ENCODE data around the gene THBS2.

Gene THBS2

DNA sequence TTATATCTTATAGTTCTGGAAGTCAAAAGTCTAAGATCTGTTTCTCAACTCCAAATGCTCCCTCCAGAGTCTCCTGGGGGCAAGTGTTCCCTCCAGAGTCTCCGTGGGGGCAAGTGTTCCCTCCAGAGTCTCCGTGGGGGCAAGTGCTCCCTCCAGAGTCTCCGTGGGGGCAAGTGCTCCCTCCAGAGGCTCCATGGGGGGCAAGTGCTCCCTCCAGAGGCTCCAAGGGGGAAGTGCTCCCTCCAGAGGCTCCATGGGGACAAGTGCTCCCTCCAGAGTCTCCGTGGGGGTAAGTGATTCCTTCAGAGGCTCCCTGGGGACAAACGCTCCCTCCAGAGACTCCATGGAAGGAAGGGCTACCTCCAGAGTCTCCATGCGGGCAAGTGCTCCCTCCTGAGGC lies 34.0 kb upstream of the THBS2 start:
- Histone ChIP-seq H3K4me1 (ENCODE audit: insufficient read depth, poor library complexity, severe bottlenecking) (peaks cover 26% of the 10 kb centered on the region), H3K4me3 (ENCODE audit: severe bottlenecking) (no peak overlapping the region), H3K27me3 (ENCODE audit: insufficient read depth, poor library complexity, severe bottlenecking) (no peaks in the 10 kb centered on the region), H3K27ac (ENCODE audit: poor library complexity, severe bottlenecking) (no peak overlapping the region), H3K9me3 (ENCODE audit: severe bottlenecking) (no peaks in the 10 kb centered on the region), H3K36me3 (ENCODE audit: low read depth) (no peaks in the 10 kb centered on the region)
- TF ChIP-seq, protein P1, sequence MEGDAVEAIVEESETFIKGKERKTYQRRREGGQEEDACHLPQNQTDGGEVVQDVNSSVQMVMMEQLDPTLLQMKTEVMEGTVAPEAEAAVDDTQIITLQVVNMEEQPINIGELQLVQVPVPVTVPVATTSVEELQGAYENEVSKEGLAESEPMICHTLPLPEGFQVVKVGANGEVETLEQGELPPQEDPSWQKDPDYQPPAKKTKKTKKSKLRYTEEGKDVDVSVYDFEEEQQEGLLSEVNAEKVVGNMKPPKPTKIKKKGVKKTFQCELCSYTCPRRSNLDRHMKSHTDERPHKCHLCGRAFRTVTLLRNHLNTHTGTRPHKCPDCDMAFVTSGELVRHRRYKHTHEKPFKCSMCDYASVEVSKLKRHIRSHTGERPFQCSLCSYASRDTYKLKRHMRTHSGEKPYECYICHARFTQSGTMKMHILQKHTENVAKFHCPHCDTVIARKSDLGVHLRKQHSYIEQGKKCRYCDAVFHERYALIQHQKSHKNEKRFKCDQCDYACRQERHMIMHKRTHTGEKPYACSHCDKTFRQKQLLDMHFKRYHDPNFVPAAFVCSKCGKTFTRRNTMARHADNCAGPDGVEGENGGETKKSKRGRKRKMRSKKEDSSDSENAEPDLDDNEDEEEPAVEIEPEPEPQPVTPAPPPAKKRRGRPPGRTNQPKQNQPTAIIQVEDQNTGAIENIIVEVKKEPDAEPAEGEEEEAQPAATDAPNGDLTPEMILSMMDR (IDR thresholded peaks at IDR 0.05; ENCODE audit: poor library complexity, severe bottlenecking), result no peak
- ATAC-seq (ENCODE audit: low read depth), result no peak
- DNase-seq (ENCODE audit: low spot score), result no peak

DNA sequence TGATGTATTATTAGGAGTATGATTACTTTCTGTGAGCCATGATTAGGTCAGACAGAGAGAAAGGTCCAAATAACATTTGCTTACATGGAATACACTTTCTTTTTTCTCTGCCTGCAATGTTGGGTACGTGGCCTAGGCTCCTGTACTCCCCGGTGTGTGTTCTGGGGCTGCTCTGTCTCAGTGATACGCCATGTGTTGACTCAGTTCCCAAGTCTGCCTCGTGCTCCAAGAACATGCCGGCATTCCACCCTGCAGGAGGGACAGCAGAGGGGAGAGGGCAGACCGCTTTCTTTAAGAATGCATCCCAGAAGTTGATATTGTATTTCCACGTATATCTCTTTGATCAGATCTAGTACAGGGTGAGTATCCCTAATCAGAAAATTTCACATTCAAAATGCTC lies 33.3 kb upstream of the THBS2 start:
- ATAC-seq (ENCODE audit: low read depth) (no peak), DNase-seq (ENCODE audit: low spot score) (no peak)
- Histone ChIP-seq H3K4me1 (ENCODE audit: insufficient read depth, poor library complexity, severe bottlenecking) (peaks cover 19% of the 10 kb centered on the region), H3K36me3 (ENCODE audit: low read depth) (no peaks in the 10 kb centered on the region), H3K4me3 (ENCODE audit: severe bottlenecking) (no peak overlapping the region), H3K27ac (ENCODE audit: poor library complexity, severe bottlenecking) (no peak overlapping the region), H3K27me3 (ENCODE audit: insufficient read depth, poor library complexity, severe bottlenecking) (no peaks in the 10 kb centered on the region), H3K9me3 (ENCODE audit: severe bottlenecking) (no peaks in the 10 kb centered on the region)
- TF ChIP-seq, protein P1 (IDR thresholded peaks at IDR 0.05; ENCODE audit: poor library complexity, severe bottlenecking), result no peak

DNA sequence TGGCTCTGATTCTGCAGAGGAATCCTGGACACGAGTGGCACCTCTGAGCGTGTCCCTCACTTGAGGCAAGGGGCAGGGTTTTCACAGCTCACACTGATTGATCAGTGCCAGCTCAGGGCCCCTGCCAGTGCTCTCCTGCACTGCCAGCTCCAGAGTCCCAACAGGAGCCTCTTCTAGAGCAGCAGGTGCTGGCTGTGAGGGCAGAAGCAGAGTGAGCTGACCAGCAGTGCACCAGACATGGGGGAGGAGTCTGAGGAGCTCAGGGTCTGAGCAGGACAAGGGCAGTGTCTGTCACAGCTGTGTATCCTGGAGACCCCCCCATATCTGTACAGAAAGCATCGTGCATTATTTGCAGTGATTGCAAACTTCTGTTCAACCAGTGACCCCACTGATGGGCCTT lies 31.5 kb upstream of the THBS2 start:
- peaks cover 11% of the 10 kb centered on the region for H3K4me1 ChIP-seq (ENCODE audit: insufficient read depth, poor library complexity, severe bottlenecking)
- no peak overlapping the region for H3K27ac ChIP-seq (ENCODE audit: poor library complexity, severe bottlenecking)
- DNase-seq (ENCODE audit: low spot score) (no peak), ATAC-seq (ENCODE audit: low read depth) (no peak)
- no peaks in the 10 kb centered on the region for H3K27me3 ChIP-seq (ENCODE audit: insufficient read depth, poor library complexity, severe bottlenecking)
- no peak overlapping the region for H3K4me3 ChIP-seq (ENCODE audit: severe bottlenecking)
- H3K36me3 ChIP-seq (ENCODE audit: low read depth), result no peaks in the 10 kb centered on the region
- H3K9me3 ChIP-seq (ENCODE audit: severe bottlenecking), result no peaks in the 10 kb centered on the region
- TF ChIP-seq, protein P1 (IDR thresholded peaks at IDR 0.05; ENCODE audit: poor library complexity, severe bottlenecking), result no peak

DNA sequence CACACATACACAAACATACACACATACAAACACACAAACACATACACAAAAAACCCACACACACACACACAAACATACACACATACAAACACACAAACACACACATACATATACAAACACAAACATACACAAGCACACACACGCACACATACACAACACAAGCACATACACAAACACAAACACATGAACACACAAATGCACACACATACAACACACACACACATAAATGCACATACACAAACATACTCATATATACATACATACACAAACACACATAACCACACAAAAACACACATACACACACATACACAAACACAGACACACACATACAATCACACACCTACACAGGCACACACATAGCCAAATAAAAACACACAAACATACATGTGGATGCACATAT lies 30.3 kb upstream of the THBS2 start:
- H3K4me1 ChIP-seq (ENCODE audit: insufficient read depth, poor library complexity, severe bottlenecking), result peaks cover 2% of the 10 kb centered on the region
- no peaks in the 10 kb centered on the region for H3K27me3 ChIP-seq (ENCODE audit: insufficient read depth, poor library complexity, severe bottlenecking)
- H3K27ac ChIP-seq (ENCODE audit: poor library complexity, severe bottlenecking), result no peak overlapping the region
- no peak overlapping the region for H3K4me3 ChIP-seq (ENCODE audit: severe bottlenecking)
- ATAC-seq (ENCODE audit: low read depth) (no peak), DNase-seq (ENCODE audit: low spot score) (no peak)
- TF ChIP-seq, protein P1 (IDR thresholded peaks at IDR 0.05; ENCODE audit: poor library complexity, severe bottlenecking), result no peak
- no peaks in the 10 kb centered on the region for H3K36me3 ChIP-seq (ENCODE audit: low read depth)
- H3K9me3 ChIP-seq (ENCODE audit: severe bottlenecking), result no peaks in the 10 kb centered on the region

DNA sequence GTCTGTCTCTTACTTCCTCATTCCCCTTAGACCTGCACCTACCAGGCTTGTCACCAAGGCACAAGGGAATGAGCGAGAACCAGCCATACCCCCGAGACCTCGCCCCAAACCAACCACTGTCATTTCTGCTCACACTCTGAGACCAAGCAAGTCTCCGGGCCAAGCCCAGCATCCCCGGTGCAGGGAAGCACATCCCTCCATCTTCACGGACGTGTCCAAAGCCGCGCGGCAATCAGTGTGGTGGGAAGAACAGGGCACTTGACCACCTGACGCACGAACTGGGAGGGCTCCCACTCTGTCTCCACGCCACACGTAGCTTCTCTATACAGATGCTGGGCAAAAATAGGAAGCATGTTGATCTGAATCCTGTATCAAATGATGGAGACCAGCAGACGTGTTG lies 28.4 kb upstream of the THBS2 start:
- H3K27ac ChIP-seq (ENCODE audit: poor library complexity, severe bottlenecking), result no peak overlapping the region
- ATAC-seq (ENCODE audit: low read depth), result no peak
- no peak overlapping the region for H3K4me3 ChIP-seq (ENCODE audit: severe bottlenecking)

More for the DNA sequence above, 28.4 kb upstream of the THBS2 start:
- no peaks in the 10 kb centered on the region for H3K9me3 ChIP-seq (ENCODE audit: severe bottlenecking)
- DNase-seq (ENCODE audit: low spot score), result no peak
- H3K36me3 ChIP-seq (ENCODE audit: low read depth), result no peaks in the 10 kb centered on the region
- no peaks in the 10 kb centered on the region for H3K4me1 ChIP-seq (ENCODE audit: insufficient read depth, poor library complexity, severe bottlenecking)
- H3K27me3 ChIP-seq (ENCODE audit: insufficient read depth, poor library complexity, severe bottlenecking), result no peaks in the 10 kb centered on the region
- TF ChIP-seq, protein P1 (IDR thresholded peaks at IDR 0.05; ENCODE audit: poor library complexity, severe bottlenecking), result no peak

Measured in RWPE2 (cell line).